ENCODE results near the gene C4A. TPM values are rescaled to one million over a fixed set of nuclear protein-coding genes. Genes with fewer than 3 reads are reported as not detected.
"Not testable (repeated sequence)": the region's sequence is repeated elsewhere in the genome, so short reads cannot be mapped to it uniquely, and the experiment has no call there.

The C4A gene
- total RNA-seq, 1 experiment from 2014 or later = 13.1 TPM

DNA sequence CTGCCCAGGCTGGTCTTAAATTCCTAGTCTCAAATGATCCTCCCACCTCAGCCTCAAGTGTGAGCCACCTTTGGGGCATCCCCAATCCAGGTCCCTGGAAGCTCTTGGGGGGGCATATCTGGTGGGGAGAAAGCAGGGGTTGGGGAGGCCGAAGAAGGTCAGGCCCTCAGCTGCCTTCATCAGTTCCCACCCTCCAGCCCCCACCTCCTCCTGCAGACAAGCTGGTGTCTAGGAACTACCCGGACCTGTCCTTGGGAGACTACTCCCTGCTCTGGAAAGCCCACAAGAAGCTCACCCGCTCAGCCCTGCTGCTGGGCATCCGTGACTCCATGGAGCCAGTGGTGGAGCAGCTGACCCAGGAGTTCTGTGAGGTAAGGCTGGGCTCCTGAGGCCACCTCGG, 57.0 kb downstream of the C4A start:
- CTCF ChIA-PET; H3K4me1 Mint-ChIP-seq (ENCODE audit: low read depth, unreplicated experiment); H3K27ac Mint-ChIP-seq (ENCODE audit: unreplicated experiment); DNase-seq; H3K4me3 Mint-ChIP-seq (ENCODE audit: low read depth, unreplicated experiment); H3K9me3 Mint-ChIP-seq (ENCODE audit: low read depth, unreplicated experiment); BruUV-seq (replicated peaks); intact Hi-C loops (cut with micrococcal nuclease; ENCODE audit: unreplicated experiment); H3K36me3 Mint-ChIP-seq (ENCODE audit: insufficient read depth, unreplicated experiment): not testable (repeated sequence)
- H3K27me3 Mint-ChIP-seq (ENCODE audit: unreplicated experiment) = peaks cover 13% of the 10 kb centered on the region

DNA sequence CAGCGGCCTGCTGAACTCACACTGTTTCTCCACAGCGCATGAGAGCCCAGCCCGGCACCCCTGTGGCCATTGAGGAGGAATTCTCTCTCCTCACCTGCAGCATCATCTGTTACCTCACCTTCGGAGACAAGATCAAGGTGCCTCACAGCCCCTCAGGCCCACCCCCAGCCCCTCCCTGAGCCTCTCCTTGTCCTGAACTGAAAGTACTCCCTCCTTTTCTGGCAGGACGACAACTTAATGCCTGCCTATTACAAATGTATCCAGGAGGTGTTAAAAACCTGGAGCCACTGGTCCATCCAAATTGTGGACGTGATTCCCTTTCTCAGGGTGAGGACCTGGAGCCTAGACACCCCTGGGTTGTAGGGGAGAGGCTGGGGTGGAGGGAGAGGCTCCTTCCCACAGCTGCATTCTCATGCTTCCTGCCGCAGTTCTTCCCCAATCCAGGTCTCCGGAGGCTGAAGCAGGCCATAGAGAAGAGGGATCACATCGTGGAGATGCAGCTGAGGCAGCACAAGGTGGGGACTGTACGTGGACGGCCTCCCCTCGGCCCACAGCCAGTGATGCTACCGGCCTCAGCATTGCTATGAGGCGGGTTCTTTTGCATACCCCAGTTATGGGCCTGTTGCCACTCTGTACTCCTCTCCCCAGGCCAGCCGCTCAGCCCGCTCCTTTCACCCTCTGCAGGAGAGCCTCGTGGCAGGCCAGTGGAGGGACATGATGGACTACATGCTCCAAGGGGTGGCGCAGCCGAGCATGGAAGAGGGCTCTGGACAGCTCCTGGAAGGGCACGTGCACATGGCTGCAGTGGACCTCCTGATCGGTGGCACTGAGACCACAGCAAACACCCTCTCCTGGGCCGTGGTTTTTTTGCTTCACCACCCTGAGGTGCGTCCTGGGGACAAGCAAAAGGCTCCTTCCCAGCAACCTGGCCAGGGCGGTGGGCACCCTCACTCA, 57.7 kb downstream of the C4A start:
- BruUV-seq (replicated peaks); H3K27ac Mint-ChIP-seq (ENCODE audit: unreplicated experiment); H3K4me3 Mint-ChIP-seq (ENCODE audit: low read depth, unreplicated experiment); H3K4me1 Mint-ChIP-seq (ENCODE audit: low read depth, unreplicated experiment); intact Hi-C loops (cut with micrococcal nuclease; ENCODE audit: unreplicated experiment); DNase-seq; H3K9me3 Mint-ChIP-seq (ENCODE audit: low read depth, unreplicated experiment); CTCF ChIA-PET; H3K36me3 Mint-ChIP-seq (ENCODE audit: insufficient read depth, unreplicated experiment): not testable (repeated sequence)
- peaks cover 13% of the 10 kb centered on the region for H3K27me3 Mint-ChIP-seq (ENCODE audit: unreplicated experiment)

DNA sequence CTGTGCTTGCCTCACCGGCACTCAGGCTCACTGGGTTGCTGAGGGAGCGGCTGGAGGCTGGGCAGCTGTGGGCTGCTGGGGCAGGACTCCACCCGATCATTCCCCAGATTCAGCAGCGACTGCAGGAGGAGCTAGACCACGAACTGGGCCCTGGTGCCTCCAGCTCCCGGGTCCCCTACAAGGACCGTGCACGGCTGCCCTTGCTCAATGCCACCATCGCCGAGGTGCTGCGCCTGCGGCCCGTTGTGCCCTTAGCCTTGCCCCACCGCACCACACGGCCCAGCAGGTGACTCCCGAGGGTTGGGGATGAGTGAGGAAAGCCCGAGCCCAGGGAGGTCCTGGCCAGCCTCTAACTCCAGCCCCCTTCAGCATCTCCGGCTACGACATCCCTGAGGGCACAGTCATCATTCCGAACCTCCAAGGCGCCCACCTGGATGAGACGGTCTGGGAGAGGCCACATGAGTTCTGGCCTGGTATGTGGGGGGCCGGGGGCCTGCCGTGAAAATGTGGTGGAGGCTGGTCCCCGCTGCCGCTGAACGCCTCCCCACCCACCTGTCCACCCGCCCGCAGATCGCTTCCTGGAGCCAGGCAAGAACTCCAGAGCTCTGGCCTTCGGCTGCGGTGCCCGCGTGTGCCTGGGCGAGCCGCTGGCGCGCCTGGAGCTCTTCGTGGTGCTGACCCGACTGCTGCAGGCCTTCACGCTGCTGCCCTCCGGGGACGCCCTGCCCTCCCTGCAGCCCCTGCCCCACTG, 58.6 kb downstream of the C4A start:
- CTCF ChIA-PET; H3K4me1 Mint-ChIP-seq (ENCODE audit: low read depth, unreplicated experiment); intact Hi-C loops (cut with micrococcal nuclease; ENCODE audit: unreplicated experiment); H3K9me3 Mint-ChIP-seq (ENCODE audit: low read depth, unreplicated experiment); H3K27ac Mint-ChIP-seq (ENCODE audit: unreplicated experiment); DNase-seq; H3K36me3 Mint-ChIP-seq (ENCODE audit: insufficient read depth, unreplicated experiment); BruUV-seq (replicated peaks); H3K4me3 Mint-ChIP-seq (ENCODE audit: low read depth, unreplicated experiment): not testable (repeated sequence)
- H3K27me3 Mint-ChIP-seq (ENCODE audit: unreplicated experiment) = peaks cover 13% of the 10 kb centered on the region

- H3K9me3 Mint-ChIP-seq (ENCODE audit: low read depth, unreplicated experiment); H3K4me1 Mint-ChIP-seq (ENCODE audit: low read depth, unreplicated experiment); intact Hi-C loops (cut with micrococcal nuclease; ENCODE audit: unreplicated experiment); H3K27ac Mint-ChIP-seq (ENCODE audit: unreplicated experiment); DNase-seq; H3K36me3 Mint-ChIP-seq (ENCODE audit: insufficient read depth, unreplicated experiment); CTCF ChIA-PET; BruUV-seq (replicated peaks); H3K4me3 Mint-ChIP-seq (ENCODE audit: low read depth, unreplicated experiment): not testable (repeated sequence)
- peaks cover 13% of the 10 kb centered on the region for H3K27me3 Mint-ChIP-seq (ENCODE audit: unreplicated experiment)
These were observed 59.1 kb downstream of the C4A start for GRCh38 chr6:32041050-32041321.

GRCh38 chr6:32041385-32041784, 59.5 kb downstream of the C4A start:
- BruUV-seq (replicated peaks); H3K36me3 Mint-ChIP-seq (ENCODE audit: insufficient read depth, unreplicated experiment); CTCF ChIA-PET; H3K4me1 Mint-ChIP-seq (ENCODE audit: low read depth, unreplicated experiment); intact Hi-C loops (cut with micrococcal nuclease; ENCODE audit: unreplicated experiment); H3K4me3 Mint-ChIP-seq (ENCODE audit: low read depth, unreplicated experiment); DNase-seq; H3K9me3 Mint-ChIP-seq (ENCODE audit: low read depth, unreplicated experiment); H3K27ac Mint-ChIP-seq (ENCODE audit: unreplicated experiment): not testable (repeated sequence)
- H3K27me3 Mint-ChIP-seq (ENCODE audit: unreplicated experiment) = peaks cover 13% of the 10 kb centered on the region

GRCh38 chr6:32042276-32042675, 60.4 kb downstream of the C4A start:
- H3K27ac Mint-ChIP-seq (ENCODE audit: unreplicated experiment); H3K36me3 Mint-ChIP-seq (ENCODE audit: insufficient read depth, unreplicated experiment); H3K4me3 Mint-ChIP-seq (ENCODE audit: low read depth, unreplicated experiment); H3K9me3 Mint-ChIP-seq (ENCODE audit: low read depth, unreplicated experiment); CTCF ChIA-PET; H3K4me1 Mint-ChIP-seq (ENCODE audit: low read depth, unreplicated experiment); BruUV-seq (replicated peaks); intact Hi-C loops (cut with micrococcal nuclease; ENCODE audit: unreplicated experiment); DNase-seq; H3K27me3 Mint-ChIP-seq (ENCODE audit: unreplicated experiment): not testable (repeated sequence)

GRCh38 chr6:32043589-32044380, 61.9 kb downstream of the C4A start:
- BruUV-seq (replicated peaks); H3K27ac Mint-ChIP-seq (ENCODE audit: unreplicated experiment); H3K27me3 Mint-ChIP-seq (ENCODE audit: unreplicated experiment); DNase-seq; H3K9me3 Mint-ChIP-seq (ENCODE audit: low read depth, unreplicated experiment); intact Hi-C loops (cut with micrococcal nuclease; ENCODE audit: unreplicated experiment); H3K36me3 Mint-ChIP-seq (ENCODE audit: insufficient read depth, unreplicated experiment); H3K4me3 Mint-ChIP-seq (ENCODE audit: low read depth, unreplicated experiment); CTCF ChIA-PET: not testable (repeated sequence)
- peaks cover 16% of the 10 kb centered on the region for H3K4me1 Mint-ChIP-seq (ENCODE audit: low read depth, unreplicated experiment)

DNA sequence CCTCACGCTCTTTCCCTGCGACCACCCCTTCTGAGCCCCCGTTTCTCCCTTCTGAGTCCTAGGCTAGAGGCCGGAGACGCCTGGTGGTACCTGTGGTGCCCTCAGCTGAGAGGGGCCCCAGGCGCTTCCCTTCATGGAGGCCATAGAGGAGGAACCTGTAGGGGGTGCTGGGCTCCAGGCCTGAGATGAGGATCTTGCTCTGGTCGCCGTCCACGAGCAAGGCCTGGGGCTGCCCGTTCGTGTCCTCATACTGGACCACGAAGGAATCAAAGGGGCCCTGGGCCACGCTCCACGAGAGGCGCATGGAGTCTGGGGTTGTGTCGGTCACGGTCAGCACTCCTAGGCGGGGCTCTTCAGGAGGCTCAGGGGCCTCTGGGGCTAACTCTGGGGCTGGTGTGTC, 63.1 kb downstream of the C4A start:
- intact Hi-C loops (cut with micrococcal nuclease; ENCODE audit: unreplicated experiment) = not testable (repeated sequence)

More for the DNA sequence above, 63.1 kb downstream of the C4A start:
- H3K27ac Mint-ChIP-seq (ENCODE audit: unreplicated experiment); H3K9me3 Mint-ChIP-seq (ENCODE audit: low read depth, unreplicated experiment); BruUV-seq (replicated peaks); CTCF ChIA-PET; H3K4me3 Mint-ChIP-seq (ENCODE audit: low read depth, unreplicated experiment); H3K36me3 Mint-ChIP-seq (ENCODE audit: insufficient read depth, unreplicated experiment); H3K27me3 Mint-ChIP-seq (ENCODE audit: unreplicated experiment); DNase-seq: not testable (repeated sequence)
- H3K4me1 Mint-ChIP-seq (ENCODE audit: low read depth, unreplicated experiment) = peaks cover 16% of the 10 kb centered on the region

All from Calu3 (cell line).